ENCODE measurements around the gene CFAP210. TPM values are rescaled to one million over a fixed set of nuclear protein-coding genes. Genes with fewer than 3 reads are reported as not detected.

CFAP210 gene
- total RNA-seq, 2 experiments from 2014 or later, result 2.2 to 3.1 TPM

GRCh38 chr2:169664600-169664977 lies 29.6 kb downstream of the CFAP210 start:
- ATAC-seq (ENCODE audit: poor library complexity) (no peak), DNase-seq (no peak)
- H3K36me3 ChIP-seq (ENCODE audit: insufficient read depth, low read length), result no peaks in the 10 kb centered on the region
- no peaks in the 10 kb centered on the region for H3K27me3 ChIP-seq (ENCODE audit: control insufficient read depth in 1 of 2, insufficient read depth in 2 of 2, low read length in 2 of 2)
- H3K4me3 Mint-ChIP-seq, result no peak overlapping the region
- intact Hi-C loops (cut with DNase I, micrococcal nuclease), result no loop called here
- no peaks in the 10 kb centered on the region for H3K4me1 Mint-ChIP-seq (ENCODE audit: low read depth)
- no peak overlapping the region for H3K4me3 ChIP-seq (ENCODE audit: low read length)
- ChIA-PET CTCF (interaction anchor here (0.7 to 1.1 kb wide), 2 partner anchors 26 to 68 kb away, joined by 3 to 4 read pairs; no protein-coding TSS in a partner anchor), POLR2A (no interaction called here)
- H3K9me3 Mint-ChIP-seq, result no peaks in the 10 kb centered on the region
- no peak overlapping the region for H3K27ac Mint-ChIP-seq
- H3K27ac ChIP-seq (ENCODE audit: low read depth in 1 of 2, low read length in 2 of 2), result no peak overlapping the region
- no peaks in the 10 kb centered on the region for H3K4me1 ChIP-seq (ENCODE audit: insufficient read depth, low read length)
- TF ChIP-seq, protein P1, sequence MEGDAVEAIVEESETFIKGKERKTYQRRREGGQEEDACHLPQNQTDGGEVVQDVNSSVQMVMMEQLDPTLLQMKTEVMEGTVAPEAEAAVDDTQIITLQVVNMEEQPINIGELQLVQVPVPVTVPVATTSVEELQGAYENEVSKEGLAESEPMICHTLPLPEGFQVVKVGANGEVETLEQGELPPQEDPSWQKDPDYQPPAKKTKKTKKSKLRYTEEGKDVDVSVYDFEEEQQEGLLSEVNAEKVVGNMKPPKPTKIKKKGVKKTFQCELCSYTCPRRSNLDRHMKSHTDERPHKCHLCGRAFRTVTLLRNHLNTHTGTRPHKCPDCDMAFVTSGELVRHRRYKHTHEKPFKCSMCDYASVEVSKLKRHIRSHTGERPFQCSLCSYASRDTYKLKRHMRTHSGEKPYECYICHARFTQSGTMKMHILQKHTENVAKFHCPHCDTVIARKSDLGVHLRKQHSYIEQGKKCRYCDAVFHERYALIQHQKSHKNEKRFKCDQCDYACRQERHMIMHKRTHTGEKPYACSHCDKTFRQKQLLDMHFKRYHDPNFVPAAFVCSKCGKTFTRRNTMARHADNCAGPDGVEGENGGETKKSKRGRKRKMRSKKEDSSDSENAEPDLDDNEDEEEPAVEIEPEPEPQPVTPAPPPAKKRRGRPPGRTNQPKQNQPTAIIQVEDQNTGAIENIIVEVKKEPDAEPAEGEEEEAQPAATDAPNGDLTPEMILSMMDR (IDR thresholded peaks at IDR 0.05), result no peak
- no peaks in the 10 kb centered on the region for H3K27me3 Mint-ChIP-seq
- no peaks in the 10 kb centered on the region for H3K36me3 Mint-ChIP-seq (ENCODE audit: low read depth)
- no peaks in the 10 kb centered on the region for H3K9me3 ChIP-seq (ENCODE audit: control insufficient read depth in 1 of 2, insufficient read depth in 1 of 2, low read length in 2 of 2)

GRCh38 chr2:169663247-169663646 lies 31.0 kb downstream of the CFAP210 start:
- no peak overlapping the region for H3K4me3 ChIP-seq (ENCODE audit: low read length)
- no peaks in the 10 kb centered on the region for H3K9me3 ChIP-seq (ENCODE audit: control insufficient read depth in 1 of 2, insufficient read depth in 1 of 2, low read length in 2 of 2)
- H3K27me3 Mint-ChIP-seq, result no peaks in the 10 kb centered on the region
- H3K27ac ChIP-seq (ENCODE audit: low read depth in 1 of 2, low read length in 2 of 2), result no peak overlapping the region
- H3K27ac Mint-ChIP-seq, result no peak overlapping the region
- no peaks in the 10 kb centered on the region for H3K27me3 ChIP-seq (ENCODE audit: control insufficient read depth in 1 of 2, insufficient read depth in 2 of 2, low read length in 2 of 2)
- DNase-seq (no peak), ATAC-seq (ENCODE audit: poor library complexity) (no peak)
- H3K4me1 Mint-ChIP-seq (ENCODE audit: low read depth), result no peaks in the 10 kb centered on the region
- ChIA-PET POLR2A (no interaction called here), CTCF (no interaction called here)
- H3K9me3 Mint-ChIP-seq, result no peaks in the 10 kb centered on the region
- H3K4me1 ChIP-seq (ENCODE audit: insufficient read depth, low read length), result no peaks in the 10 kb centered on the region
- intact Hi-C loops (cut with DNase I, micrococcal nuclease), result no loop called here
- TF ChIP-seq, protein P1 (IDR thresholded peaks at IDR 0.05), result no peak
- H3K36me3 ChIP-seq (ENCODE audit: insufficient read depth, low read length), result no peaks in the 10 kb centered on the region
- H3K36me3 Mint-ChIP-seq (ENCODE audit: low read depth), result no peaks in the 10 kb centered on the region
- no peak overlapping the region for H3K4me3 Mint-ChIP-seq

- ChIA-PET POLR2A (no interaction called here), CTCF (no interaction called here)
- intact Hi-C loops (cut with DNase I, micrococcal nuclease), result no loop called here
- Histone ChIP-seq H3K27ac (ENCODE audit: low read depth in 1 of 2, low read length in 2 of 2) (no peak overlapping the region), H3K27me3 (ENCODE audit: control insufficient read depth in 1 of 2, insufficient read depth in 2 of 2, low read length in 2 of 2) (no peaks in the 10 kb centered on the region), H3K4me3 (ENCODE audit: low read length) (no peak overlapping the region), H3K9me3 (ENCODE audit: control insufficient read depth in 1 of 2, insufficient read depth in 1 of 2, low read length in 2 of 2) (no peaks in the 10 kb centered on the region), H3K4me1 (ENCODE audit: insufficient read depth, low read length) (no peaks in the 10 kb centered on the region), H3K36me3 (ENCODE audit: insufficient read depth, low read length) (no peaks in the 10 kb centered on the region)
- H3K4me1 Mint-ChIP-seq (ENCODE audit: low read depth), result no peaks in the 10 kb centered on the region
- H3K27me3 Mint-ChIP-seq, result no peaks in the 10 kb centered on the region
- H3K9me3 Mint-ChIP-seq, result no peaks in the 10 kb centered on the region
- TF ChIP-seq, protein P1 (IDR thresholded peaks at IDR 0.05), result no peak
- H3K27ac Mint-ChIP-seq, result no peak overlapping the region
- ATAC-seq (ENCODE audit: poor library complexity) (no peak), DNase-seq (no peak)
- no peak overlapping the region for H3K4me3 Mint-ChIP-seq
- no peaks in the 10 kb centered on the region for H3K36me3 Mint-ChIP-seq (ENCODE audit: low read depth)
Observed at GRCh38 chr2:169662744-169663143, 31.5 kb downstream of the CFAP210 start.

Data from CD4-positive, alpha-beta T cell (primary cell).